Neural cell (in vitro differentiated cells): Measurements from ENCODE around the gene PDE4D. TPM values are rescaled to one million over a fixed set of nuclear protein-coding genes. Genes with fewer than 3 reads are reported as not detected.

Source experiments
- H2AFZ ChIP-seq: fragments of 200-600, 300-800 bp; sonication (generic), shearing (Covaris generic); 2 replicates; pipeline ENCODE4 v1.6.0; 2014; ENCODE audit warnings: low read depth, mild to moderate bottlenecking, antibody characterized with exemption, low read length, moderate library complexity
- H3F3A ChIP-seq: fragments of 200-600 bp; shearing (Covaris generic); 2 replicates; pipeline ENCODE4 v1.6.1; 2016; ENCODE audit warnings: mild to moderate bottlenecking, moderate library complexity, mixed read lengths, antibody characterized with exemption, low read length; ENCODE audit not compliant: insufficient read depth, poor library complexity, severe bottlenecking
- H3K27ac ChIP-seq: fragments of 200-600, 300-800 bp; sonication (generic), shearing (Covaris generic); 2 replicates; pipeline ENCODE4 v1.5.1; 2014; ENCODE audit warnings: mild to moderate bottlenecking, low read length, moderate library complexity
- H3K27me3 ChIP-seq: fragments of 300-800, 200-600 bp; sonication (generic), shearing (Covaris generic); 2 replicates; pipeline ENCODE4 v1.6.0; 2014; ENCODE audit warnings: mild to moderate bottlenecking, low read depth, low read length, moderate library complexity; ENCODE audit not compliant: insufficient read depth
- H3K36me3 ChIP-seq: fragments of 300-800, 200-600 bp; sonication (generic), shearing (Covaris generic); 2 replicates; pipeline ENCODE4 v1.5.1; 2014; ENCODE audit warnings: mild to moderate bottlenecking, antibody characterized with exemption, low read length, moderate library complexity; ENCODE audit not compliant: insufficient read depth
- H3K4me2 ChIP-seq: fragments of 300-800, 200-600 bp; sonication (generic), shearing (Covaris generic); 2 replicates; pipeline ENCODE4 v1.6.0; 2014; ENCODE audit warnings: mild to moderate bottlenecking, low read length
- H3K4me3 ChIP-seq: fragments of 300-800, 200-600 bp; sonication (generic), shearing (Covaris generic); 2 replicates; pipeline ENCODE4 v1.5.1; 2014; ENCODE audit warnings: mild to moderate bottlenecking, low read length, moderate library complexity
- H3K79me2 ChIP-seq: fragments of 200-600 bp; shearing (Covaris generic); replicated peaks from 2 replicates; pipeline ENCODE4 v1.6.0; 2014; ENCODE audit warnings: mild to moderate bottlenecking, low read length, moderate library complexity; ENCODE audit not compliant: insufficient read depth
- H3K9ac ChIP-seq: fragments of 300-800, 200-600 bp; sonication (generic), shearing (Covaris generic); 2 replicates; pipeline ENCODE4 v1.6.1; 2016; ENCODE audit warnings: mild to moderate bottlenecking, low read length, mixed read lengths
- H3K9me2 ChIP-seq: fragments of 200-600 bp; shearing (Covaris generic); 2 replicates; pipeline ENCODE4 v1.6.1; 2016; ENCODE audit warnings: mild to moderate bottlenecking, low read length, mixed read lengths; ENCODE audit not compliant: insufficient read depth
- H3K9me3 ChIP-seq: fragments of 200-600, 300-800 bp; sonication (generic), shearing (Covaris generic); 2 replicates; pipeline ENCODE4 v1.6.1; 2016; ENCODE audit warnings: mild to moderate bottlenecking, mixed run types, low read length, moderate library complexity, mixed read lengths
- H4K20me1 ChIP-seq: fragments of 200-600 bp; shearing (Covaris generic); 2 replicates; pipeline ENCODE4 v1.6.1; 2016; ENCODE audit warnings: mild to moderate bottlenecking, mixed run types; ENCODE audit not compliant: insufficient read depth
- EP300 ChIP-seq: fragments of 450-650 bp; conservative IDR thresholded peaks from 2 replicates; pipeline ENCODE4 v1.6.1; 2014; ENCODE audit warnings: antibody characterized with exemption, mild to moderate bottlenecking, moderate library complexity; ENCODE audit not compliant: poor library complexity, severe bottlenecking
- EZH2 ChIP-seq: fragments of 200-600, 300-800 bp; shearing (Covaris generic), sonication (generic); IDR thresholded peaks from 2 replicates; pipeline ENCODE4 v1.6.1; 2014; ENCODE audit warnings: antibody characterized with exemption, low read length, borderline replicate concordance, mild to moderate bottlenecking; ENCODE audit not compliant: insufficient read depth, poor library complexity, severe bottlenecking
- MXI1 ChIP-seq: fragments of 450-650 bp; conservative IDR thresholded peaks from 2 replicates; pipeline ENCODE4 v1.6.1; 2014; ENCODE audit warnings: antibody characterized with exemption, mild to moderate bottlenecking; ENCODE audit not compliant: poor library complexity, severe bottlenecking
- POLR2AphosphoS5 ChIP-seq: IDR thresholded peaks from 2 replicates; pipeline ENCODE4 v1.6.1; 2012
- RAD21 ChIP-seq: fragments of 450-650 bp; conservative IDR thresholded peaks from 2 replicates; pipeline ENCODE4 v1.6.1; 2014; ENCODE audit warnings: antibody characterized with exemption, mild to moderate bottlenecking, moderate library complexity
- SMC3 ChIP-seq: fragments of 450-650 bp; conservative IDR thresholded peaks from 2 replicates; pipeline ENCODE4 v1.6.1; 2014; ENCODE audit warnings: antibody characterized with exemption, mild to moderate bottlenecking, moderate library complexity; ENCODE audit not compliant: poor library complexity
- TAF1 ChIP-seq: IDR thresholded peaks from 2 replicates; pipeline ENCODE4 v1.6.1; 2012; ENCODE audit warnings: low read depth
- polyA plus RNA-seq: library from polyadenylated mRNA; depleted of rRNA; stranded (reverse); fragments of >200 nt; gene quantifications from 2 replicates; pipeline ENCODE4 v1.2.3, GENCODE V29; 2014
- TF ChIP-seq, protein P1 (sequence below): fragments of 450-650 bp; IDR thresholded peaks from 2 replicates; pipeline ENCODE4 v1.5.1; 2014; ENCODE audit warnings: antibody characterized with exemption, mild to moderate bottlenecking, moderate library complexity; ENCODE audit not compliant: poor library complexity, severe bottlenecking
- TF ChIP-seq, protein P2 (sequence below): IDR thresholded peaks from 2 replicates; pipeline ENCODE4 v1.6.1; 2012; ENCODE audit warnings: borderline replicate concordance

The PDE4D gene
- polyA plus RNA-seq, 1 donor from 2014 or later, result 42.8 TPM

DNA sequence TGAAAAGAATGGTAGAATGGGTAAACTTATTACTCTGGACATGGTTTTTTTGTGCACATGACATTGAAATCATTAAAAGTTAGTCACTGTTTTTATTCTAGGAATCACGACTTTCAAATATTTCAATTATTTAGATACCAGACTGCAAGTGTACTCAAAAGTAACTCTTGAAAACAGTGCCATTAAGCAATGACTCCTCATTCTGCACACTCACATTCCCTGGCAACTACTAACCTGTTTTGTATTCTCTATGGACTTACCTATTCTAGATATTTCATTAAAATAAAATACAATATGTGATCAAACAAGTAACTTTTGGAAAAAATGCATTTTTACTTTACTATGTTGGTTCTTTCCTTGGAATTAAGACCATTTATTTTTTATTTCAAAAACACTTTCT is 607.0 kb downstream of the PDE4D start:
- H4K20me1 ChIP-seq, result no peaks in the 10 kb centered on the region
- no peaks in the 10 kb centered on the region for H3K36me3 ChIP-seq
- TF ChIP-seq RAD21, result no peak
- TF ChIP-seq, protein P1, sequence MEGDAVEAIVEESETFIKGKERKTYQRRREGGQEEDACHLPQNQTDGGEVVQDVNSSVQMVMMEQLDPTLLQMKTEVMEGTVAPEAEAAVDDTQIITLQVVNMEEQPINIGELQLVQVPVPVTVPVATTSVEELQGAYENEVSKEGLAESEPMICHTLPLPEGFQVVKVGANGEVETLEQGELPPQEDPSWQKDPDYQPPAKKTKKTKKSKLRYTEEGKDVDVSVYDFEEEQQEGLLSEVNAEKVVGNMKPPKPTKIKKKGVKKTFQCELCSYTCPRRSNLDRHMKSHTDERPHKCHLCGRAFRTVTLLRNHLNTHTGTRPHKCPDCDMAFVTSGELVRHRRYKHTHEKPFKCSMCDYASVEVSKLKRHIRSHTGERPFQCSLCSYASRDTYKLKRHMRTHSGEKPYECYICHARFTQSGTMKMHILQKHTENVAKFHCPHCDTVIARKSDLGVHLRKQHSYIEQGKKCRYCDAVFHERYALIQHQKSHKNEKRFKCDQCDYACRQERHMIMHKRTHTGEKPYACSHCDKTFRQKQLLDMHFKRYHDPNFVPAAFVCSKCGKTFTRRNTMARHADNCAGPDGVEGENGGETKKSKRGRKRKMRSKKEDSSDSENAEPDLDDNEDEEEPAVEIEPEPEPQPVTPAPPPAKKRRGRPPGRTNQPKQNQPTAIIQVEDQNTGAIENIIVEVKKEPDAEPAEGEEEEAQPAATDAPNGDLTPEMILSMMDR, result no peak
- no peak for TF ChIP-seq SMC3
- no peak for TF ChIP-seq MXI1
- H3K4me3 ChIP-seq, result no peak overlapping the region
- H2AFZ ChIP-seq, result no peak overlapping the region
- H3K9me2 ChIP-seq, result no peaks in the 10 kb centered on the region
- no peaks in the 10 kb centered on the region for H3K27me3 ChIP-seq
- H3K4me2 ChIP-seq, result no peak overlapping the region
- H3K27ac ChIP-seq, result no peak overlapping the region
- no peaks in the 10 kb centered on the region for H3F3A ChIP-seq
- no peak overlapping the region for H3K9ac ChIP-seq
- H3K79me2 ChIP-seq, result no peaks in the 10 kb centered on the region
- no peaks in the 10 kb centered on the region for H3K9me3 ChIP-seq

DNA sequence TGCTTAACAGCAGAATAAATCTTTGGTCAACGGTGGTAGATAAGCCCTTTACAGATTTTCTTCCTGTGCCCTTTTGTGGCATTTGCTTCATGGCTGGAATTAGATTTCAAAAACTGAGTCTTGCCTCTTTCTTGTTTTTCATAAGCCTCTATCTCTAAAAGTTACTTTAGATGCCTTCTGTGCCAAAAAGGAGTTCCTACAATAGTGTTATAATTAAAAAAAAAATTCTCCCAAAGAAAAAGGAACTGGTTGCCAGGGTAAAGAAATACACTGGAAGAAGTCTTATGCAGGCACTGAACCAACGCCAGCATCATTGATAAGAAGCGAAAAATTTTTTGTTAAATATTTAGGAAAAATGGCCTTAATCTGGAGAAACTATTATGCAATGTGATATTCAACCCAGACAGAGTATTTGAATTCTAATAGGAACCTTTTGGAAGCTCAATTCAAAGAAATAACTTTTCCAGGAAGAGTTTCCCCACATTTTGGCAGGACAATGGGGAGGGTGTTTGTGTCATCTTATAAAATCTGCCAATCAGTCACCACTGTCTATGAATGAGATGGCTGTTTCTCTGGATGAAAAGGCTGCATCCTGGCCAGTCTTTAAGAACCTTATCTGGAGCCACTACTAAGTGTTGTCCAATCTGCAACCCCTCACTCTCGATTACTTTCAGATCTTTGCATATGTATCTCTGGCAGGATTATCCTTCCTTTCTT is 608.1 kb downstream of the PDE4D start:
- Histone ChIP-seq H3K4me3 (no peak overlapping the region), H3F3A (no peaks in the 10 kb centered on the region), H3K36me3 (no peaks in the 10 kb centered on the region), H3K27me3 (no peaks in the 10 kb centered on the region), H2AFZ (no peak overlapping the region), H3K9me3 (no peaks in the 10 kb centered on the region), H3K9ac (no peak overlapping the region), H3K4me2 (no peak overlapping the region), H4K20me1 (no peaks in the 10 kb centered on the region), H3K9me2 (no peaks in the 10 kb centered on the region), H3K79me2 (no peaks in the 10 kb centered on the region), H3K27ac (no peak overlapping the region)
- TF ChIP-seq MXI1, result no peak
- TF ChIP-seq, protein P1, result no peak
- TF ChIP-seq EP300, result no peak
- no peak for TF ChIP-seq EZH2
- TF ChIP-seq RAD21, result no peak
- TF ChIP-seq, protein P2, sequence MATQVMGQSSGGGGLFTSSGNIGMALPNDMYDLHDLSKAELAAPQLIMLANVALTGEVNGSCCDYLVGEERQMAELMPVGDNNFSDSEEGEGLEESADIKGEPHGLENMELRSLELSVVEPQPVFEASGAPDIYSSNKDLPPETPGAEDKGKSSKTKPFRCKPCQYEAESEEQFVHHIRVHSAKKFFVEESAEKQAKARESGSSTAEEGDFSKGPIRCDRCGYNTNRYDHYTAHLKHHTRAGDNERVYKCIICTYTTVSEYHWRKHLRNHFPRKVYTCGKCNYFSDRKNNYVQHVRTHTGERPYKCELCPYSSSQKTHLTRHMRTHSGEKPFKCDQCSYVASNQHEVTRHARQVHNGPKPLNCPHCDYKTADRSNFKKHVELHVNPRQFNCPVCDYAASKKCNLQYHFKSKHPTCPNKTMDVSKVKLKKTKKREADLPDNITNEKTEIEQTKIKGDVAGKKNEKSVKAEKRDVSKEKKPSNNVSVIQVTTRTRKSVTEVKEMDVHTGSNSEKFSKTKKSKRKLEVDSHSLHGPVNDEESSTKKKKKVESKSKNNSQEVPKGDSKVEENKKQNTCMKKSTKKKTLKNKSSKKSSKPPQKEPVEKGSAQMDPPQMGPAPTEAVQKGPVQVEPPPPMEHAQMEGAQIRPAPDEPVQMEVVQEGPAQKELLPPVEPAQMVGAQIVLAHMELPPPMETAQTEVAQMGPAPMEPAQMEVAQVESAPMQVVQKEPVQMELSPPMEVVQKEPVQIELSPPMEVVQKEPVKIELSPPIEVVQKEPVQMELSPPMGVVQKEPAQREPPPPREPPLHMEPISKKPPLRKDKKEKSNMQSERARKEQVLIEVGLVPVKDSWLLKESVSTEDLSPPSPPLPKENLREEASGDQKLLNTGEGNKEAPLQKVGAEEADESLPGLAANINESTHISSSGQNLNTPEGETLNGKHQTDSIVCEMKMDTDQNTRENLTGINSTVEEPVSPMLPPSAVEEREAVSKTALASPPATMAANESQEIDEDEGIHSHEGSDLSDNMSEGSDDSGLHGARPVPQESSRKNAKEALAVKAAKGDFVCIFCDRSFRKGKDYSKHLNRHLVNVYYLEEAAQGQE, result no peak
- no peak for TF ChIP-seq TAF1
- TF ChIP-seq SMC3, result no peak
- TF ChIP-seq POLR2AphosphoS5, result no peak
